Measurements from ENCODE around the gene DOK1.

DNA sequence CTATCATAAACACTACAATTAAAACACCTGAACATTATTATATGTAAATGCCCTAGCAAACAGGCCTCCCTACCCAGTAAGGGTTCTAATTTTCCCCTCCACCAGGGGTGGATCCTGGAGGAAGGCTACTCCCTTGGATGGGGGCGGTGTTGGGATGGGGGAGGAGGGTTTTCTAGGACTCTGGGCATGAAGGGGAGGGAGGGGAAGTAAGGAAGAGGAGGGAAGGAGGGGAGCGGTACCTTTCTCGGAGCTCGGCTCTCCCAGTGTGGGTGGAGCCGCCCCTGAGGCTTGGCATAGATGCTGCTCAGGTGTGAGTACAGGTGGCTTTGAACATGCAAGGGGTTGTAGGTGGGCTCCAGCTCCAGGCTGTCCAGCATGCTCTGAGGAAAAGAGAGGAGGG, 5.4 kb downstream of the DOK1 start:
- no peak for TF ChIP-seq EZH2phosphoT487 (IDR thresholded peaks at IDR 0.05; ENCODE audit: borderline replicate concordance, low read length)
- TF ChIP-seq, protein P1, sequence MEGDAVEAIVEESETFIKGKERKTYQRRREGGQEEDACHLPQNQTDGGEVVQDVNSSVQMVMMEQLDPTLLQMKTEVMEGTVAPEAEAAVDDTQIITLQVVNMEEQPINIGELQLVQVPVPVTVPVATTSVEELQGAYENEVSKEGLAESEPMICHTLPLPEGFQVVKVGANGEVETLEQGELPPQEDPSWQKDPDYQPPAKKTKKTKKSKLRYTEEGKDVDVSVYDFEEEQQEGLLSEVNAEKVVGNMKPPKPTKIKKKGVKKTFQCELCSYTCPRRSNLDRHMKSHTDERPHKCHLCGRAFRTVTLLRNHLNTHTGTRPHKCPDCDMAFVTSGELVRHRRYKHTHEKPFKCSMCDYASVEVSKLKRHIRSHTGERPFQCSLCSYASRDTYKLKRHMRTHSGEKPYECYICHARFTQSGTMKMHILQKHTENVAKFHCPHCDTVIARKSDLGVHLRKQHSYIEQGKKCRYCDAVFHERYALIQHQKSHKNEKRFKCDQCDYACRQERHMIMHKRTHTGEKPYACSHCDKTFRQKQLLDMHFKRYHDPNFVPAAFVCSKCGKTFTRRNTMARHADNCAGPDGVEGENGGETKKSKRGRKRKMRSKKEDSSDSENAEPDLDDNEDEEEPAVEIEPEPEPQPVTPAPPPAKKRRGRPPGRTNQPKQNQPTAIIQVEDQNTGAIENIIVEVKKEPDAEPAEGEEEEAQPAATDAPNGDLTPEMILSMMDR (IDR thresholded peaks at IDR 0.05; ENCODE audit: low read depth, low read length, poor library complexity, severe bottlenecking), result no peak
